ENCODE data around the gene FBXO10. TPM values are rescaled to one million over a fixed set of nuclear protein-coding genes. Genes with fewer than 3 reads are reported as not detected.
"Not testable (repeated sequence)": the region's sequence is repeated elsewhere in the genome, so short reads cannot be mapped to it uniquely, and the experiment has no call there.

The FBXO10 gene
- total and polyA plus RNA-seq, 2 of the 8 experiments (the other 6 are each of a cell fraction or from before 2014, with no cell fraction given), result 13.1 to 13.9 TPM

- H3K36me3 ChIP-seq (ENCODE audit: control insufficient read depth in 2 of 4, insufficient read depth in 4 of 4, low read length in 3 of 4); H2AFZ ChIP-seq (ENCODE audit: low read length); H3K23ac ChIP-seq (ENCODE audit: insufficient read length); H3K14ac ChIP-seq (ENCODE audit: insufficient read length); H4K20me1 ChIP-seq (replicated peaks in 1 of 2; ENCODE audit: control insufficient read depth in 1 of 2, insufficient read depth in 2 of 2, low read length in 2 of 2); H3K23me2 ChIP-seq (ENCODE audit: low read depth, low read length); CTCF ChIA-PET (ENCODE audit: partially characterized antibody); H3K9ac ChIP-seq (replicated peaks in 1 of 4; ENCODE audit: extremely low read depth in 1 of 4, low read depth in 3 of 4, low read length in 3 of 4); H2BK5ac ChIP-seq (ENCODE audit: low read depth, low read length); H4K5ac ChIP-seq (ENCODE audit: insufficient read length, low read depth, low read length); H3K4ac ChIP-seq (replicated peaks; ENCODE audit: insufficient read length, low read depth, low read length); H2BK12ac ChIP-seq (ENCODE audit: low read depth, low read length); H2AK5ac ChIP-seq (ENCODE audit: low read depth, low read length); H3K27me3 ChIP-seq (replicated peaks in 1 of 4; ENCODE audit: control insufficient read depth in 3 of 4, extremely low read depth in 1 of 4, insufficient read depth in 3 of 4, low read length in 3 of 4); H2BK20ac ChIP-seq (ENCODE audit: low read length); H2BK120ac ChIP-seq (replicated peaks; ENCODE audit: low read depth, low read length); H3K4me1 ChIP-seq (replicated peaks in 1 of 4; ENCODE audit: control insufficient read depth in 3 of 4, insufficient read depth in 4 of 4, low read length in 3 of 4); H3K79me2 ChIP-seq (ENCODE audit: control insufficient read depth in 1 of 2, insufficient read depth in 2 of 2, low read length in 2 of 2); H3K18ac ChIP-seq (ENCODE audit: extremely low read depth, low read length); H3K79me1 ChIP-seq (ENCODE audit: low read depth, low read length); H3K27ac ChIP-seq (ENCODE audit: low read depth, low read length); H3K4me2 ChIP-seq (ENCODE audit: insufficient read depth in 1 of 2, low read depth in 2 of 2, low read length in 2 of 2); H3K4me3 ChIP-seq (ENCODE audit: extremely low read depth in 1 of 4, insufficient read depth in 2 of 4, low read depth in 3 of 4, low read length in 4 of 4); H3K56ac ChIP-seq (replicated peaks; ENCODE audit: insufficient read length, low read depth, low read length); H4K91ac ChIP-seq (replicated peaks; ENCODE audit: insufficient read length, low read length); DNase-seq (ENCODE audit: low read depth in 1 of 2, low spot score in 2 of 2); H4K8ac ChIP-seq (ENCODE audit: extremely low read depth, insufficient read depth, low read length); FAIRE-seq; H2BK15ac ChIP-seq (ENCODE audit: low read length): not testable (repeated sequence)
- H3K9me3 ChIP-seq (ENCODE audit: insufficient read depth in 2 of 2, low read depth in 1 of 2, low read length in 1 of 2), result peaks cover 13 to 15% of the 10 kb centered on the region in 2 experiments; a peak in 3 of 4 replicates
- 95% methylated on average over 4 of the region's 4 CpGs; no CpG with 5 or more reads in 1 of the 2 experiments for WGBS, 2 experiments (ENCODE audit: extremely low coverage in 1 of 2, insufficient coverage in 1 of 2, insufficient read length in 1 of 2, insufficient replicate concordance in 2 of 2, low coverage in 1 of 2, low lambda C conversion rate in 2 of 2, missing lambda C conversion rate in 1 of 2)
- POLR2A ChIA-PET (ENCODE audit: partially characterized antibody), result interaction anchor here (1.0 kb wide), 1 partner anchor 11 kb away, joined by 3 read pairs; no protein-coding TSS in a partner anchor
Measured at GRCh38 chr9:37477443-37477842, 98.7 kb downstream of the FBXO10 start.
